Colon (tissue), 2 donors: ENCODE results near the gene AHI1.
"Not testable (repeated sequence)": the region's sequence is repeated elsewhere in the genome, so short reads cannot be mapped to it uniquely, and the experiment has no call there.

Experiments used
- FAIRE-seq: peaks from 2 replicates; lab custom pipeline; 2012; peaks lifted over from hg19 to GRCh38; lab: Jason Lieb, UNC
- donor health status: control.
- donor health status: control.

AHI1 gene

DNA sequence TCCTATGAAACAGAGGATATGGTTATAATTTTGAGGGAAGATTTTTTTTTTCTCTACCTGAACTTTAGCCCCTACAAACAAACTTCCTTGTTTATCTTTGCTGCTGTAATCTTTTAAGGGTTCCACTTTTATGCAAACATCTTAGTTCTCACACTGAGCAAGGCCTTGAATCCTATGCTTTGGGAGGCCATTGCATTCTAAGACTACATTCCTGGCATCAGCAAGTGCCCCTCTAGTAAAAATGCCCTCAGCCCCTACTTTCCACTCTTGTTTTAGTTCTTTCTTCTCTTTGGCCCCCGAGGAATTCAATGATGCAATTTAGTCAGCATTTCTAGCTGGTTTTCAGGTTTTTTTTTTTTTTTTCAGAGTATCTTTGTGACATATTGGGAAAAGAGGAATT lies 8.1 kb upstream of the AHI1 start:
- peak; percentile 18 for FAIRE-seq

DNA sequence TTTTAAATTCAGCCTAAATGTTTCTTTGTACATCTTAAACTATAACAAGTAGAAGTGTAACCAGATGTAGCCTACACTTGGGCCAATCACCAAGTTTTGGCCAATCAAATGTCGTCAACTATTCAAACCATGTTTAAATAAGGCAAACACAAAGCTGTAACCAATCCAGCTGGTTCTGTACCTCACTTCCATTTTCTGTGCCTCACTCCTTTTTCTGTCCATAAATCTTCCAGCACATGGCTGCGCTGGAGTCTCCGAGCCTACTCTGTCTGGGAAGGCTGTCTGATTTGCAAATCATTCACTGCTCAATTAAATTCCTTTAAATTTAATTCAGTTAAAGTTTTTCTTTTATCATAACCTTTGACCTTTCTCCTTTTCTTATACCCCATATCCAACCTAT lies 7.7 kb upstream of the AHI1 start:
- no peak for FAIRE-seq

GRCh38 chr6:135504734-135505133 lies 7.2 kb upstream of the AHI1 start:
- FAIRE-seq: no peak

DNA sequence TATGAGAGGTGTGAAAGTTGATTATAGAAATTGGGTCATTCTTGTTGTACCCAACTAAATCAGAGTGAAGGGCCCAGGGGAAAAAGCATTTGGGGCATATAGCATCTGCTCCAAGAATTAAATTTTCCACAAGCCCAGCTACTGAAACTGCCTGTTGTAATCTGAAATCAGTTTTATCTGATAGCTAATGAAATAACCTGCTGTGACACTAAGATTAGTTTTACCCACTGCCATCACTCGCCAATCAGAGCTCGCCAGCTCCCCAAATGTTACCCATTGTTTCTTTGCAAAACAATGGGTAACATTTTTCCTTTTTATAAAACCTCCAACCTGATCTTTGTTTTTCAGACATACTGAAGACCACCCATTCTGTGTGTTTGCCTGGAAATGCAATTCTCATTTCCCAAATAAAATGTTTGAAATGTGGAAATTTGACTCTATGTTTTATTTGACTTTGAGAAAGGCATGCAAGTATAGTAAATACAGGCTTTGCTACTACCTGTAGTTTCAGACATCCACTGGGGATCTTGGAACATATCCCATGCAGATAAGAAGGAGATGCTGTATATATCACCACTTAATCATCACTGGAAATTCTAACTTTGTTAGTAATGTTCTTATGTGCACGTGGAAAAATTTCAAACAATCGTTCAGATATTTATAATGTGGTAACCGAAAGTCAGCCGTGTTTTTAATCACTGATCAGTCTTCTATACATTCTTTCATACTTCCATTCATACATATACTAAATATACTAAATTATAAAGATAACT lies 6.3 kb upstream of the AHI1 start:
- FAIRE-seq: no peak

DNA sequence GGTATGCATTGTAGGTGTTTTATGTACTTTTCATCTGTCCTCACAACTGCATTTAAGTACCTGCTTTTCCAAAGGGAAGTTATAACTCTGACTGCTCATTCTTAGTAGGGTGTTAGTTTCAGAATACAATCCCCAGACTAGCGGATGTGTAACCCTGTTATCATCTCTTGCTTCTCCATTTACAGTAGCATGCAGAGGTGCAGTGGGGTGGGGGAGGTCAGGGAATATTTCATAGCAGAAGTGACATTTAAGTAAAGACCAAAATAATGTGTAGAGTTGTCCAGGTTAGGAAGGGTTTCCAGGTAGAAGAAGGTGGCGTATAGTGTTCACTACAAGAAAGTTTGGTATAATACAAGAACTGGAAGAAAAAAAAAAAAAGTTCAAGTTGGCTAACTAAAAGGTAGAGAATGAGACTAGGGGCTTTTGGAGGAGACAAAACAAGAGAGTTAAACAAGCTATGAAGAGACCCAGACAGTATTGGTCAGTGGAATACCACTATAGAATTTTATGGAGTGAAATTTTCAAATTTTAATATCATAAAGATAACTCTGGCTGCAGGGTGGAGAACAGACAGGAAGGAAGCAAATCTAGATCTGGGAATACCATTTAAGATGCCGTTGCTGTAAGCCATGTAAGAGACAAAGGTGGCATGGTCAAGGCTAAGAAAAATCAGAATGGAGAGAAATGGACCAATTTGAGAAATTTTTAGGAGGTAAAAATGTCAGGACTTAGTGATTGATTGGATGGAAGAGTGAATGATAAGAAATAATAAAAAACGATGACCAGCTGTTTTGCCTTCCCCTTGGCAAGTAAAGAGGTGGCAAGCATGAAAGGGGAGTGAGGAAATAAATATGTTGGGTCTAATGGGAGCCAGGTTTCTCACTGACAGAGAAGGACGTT lies 2.2 kb upstream of the AHI1 start:
- no peak for FAIRE-seq

- FAIRE-seq: no peak
These were observed 773 bp upstream of the AHI1 start for GRCh38 chr6:135498185-135498841.

- FAIRE-seq: no peak
These were observed 634 bp downstream of the AHI1 start for GRCh38 chr6:135496800-135497411.

- no peak for FAIRE-seq
These were observed 4.2 kb downstream of the AHI1 start for GRCh38 chr6:135493218-135493961.

GRCh38 chr6:135490381-135490780 lies 7.2 kb downstream of the AHI1 start:
- no peak for FAIRE-seq

- no peak for FAIRE-seq
These were observed 9.5 kb downstream of the AHI1 start for GRCh38 chr6:135488023-135488422.

DNA sequence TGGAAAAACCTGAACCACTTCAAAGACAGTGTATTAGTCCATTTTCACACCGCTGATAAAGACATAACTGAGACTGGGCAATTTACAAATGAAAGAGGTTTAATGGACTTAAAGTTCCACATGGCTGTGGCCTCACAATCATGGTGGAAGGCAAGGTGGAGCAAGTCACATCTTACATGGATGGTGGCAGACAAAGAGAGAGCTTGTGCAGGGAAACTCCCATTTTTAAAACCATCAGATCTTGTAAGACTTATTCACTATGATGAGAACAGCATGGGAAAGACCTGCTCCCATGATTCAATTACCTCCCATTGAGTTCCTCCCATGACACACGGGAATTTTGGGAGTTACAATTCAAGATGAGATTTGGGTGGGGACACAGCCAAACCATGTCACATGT lies 13.6 kb downstream of the AHI1 start:
- FAIRE-seq: not testable (repeated sequence)

DNA sequence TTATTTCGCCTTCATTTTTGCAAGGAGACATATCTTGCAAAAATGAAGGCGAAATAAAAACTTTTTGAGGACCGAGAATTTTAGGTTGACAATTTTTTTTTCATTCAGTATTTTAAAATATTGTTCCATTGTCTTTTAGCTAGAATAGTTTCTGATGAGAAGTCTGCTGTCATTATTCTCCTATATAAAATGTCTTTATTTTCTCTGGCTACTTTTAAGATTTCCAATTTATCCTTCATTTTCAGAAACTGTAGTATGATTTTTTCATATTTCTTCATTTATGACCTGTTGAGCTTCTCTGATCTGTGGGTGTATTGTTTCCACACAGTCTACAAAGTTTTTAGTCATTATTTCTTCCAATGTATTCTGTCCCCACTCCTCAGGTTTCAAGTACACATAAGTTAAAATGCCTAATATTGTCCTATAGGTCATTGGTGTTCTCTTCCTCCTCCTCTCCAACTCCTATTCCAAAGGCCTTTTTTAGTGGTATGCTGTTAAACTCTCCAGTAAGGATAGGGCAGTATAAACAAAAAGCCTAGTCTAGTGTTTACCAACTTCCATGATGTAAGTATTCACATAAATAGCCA lies 15.7 kb downstream of the AHI1 start:
- no peak for FAIRE-seq

- no peak for FAIRE-seq
These were observed 17.9 kb downstream of the AHI1 start for GRCh38 chr6:135479601-135480000.

GRCh38 chr6:135478626-135479025 lies 18.9 kb downstream of the AHI1 start:
- no peak for FAIRE-seq

DNA sequence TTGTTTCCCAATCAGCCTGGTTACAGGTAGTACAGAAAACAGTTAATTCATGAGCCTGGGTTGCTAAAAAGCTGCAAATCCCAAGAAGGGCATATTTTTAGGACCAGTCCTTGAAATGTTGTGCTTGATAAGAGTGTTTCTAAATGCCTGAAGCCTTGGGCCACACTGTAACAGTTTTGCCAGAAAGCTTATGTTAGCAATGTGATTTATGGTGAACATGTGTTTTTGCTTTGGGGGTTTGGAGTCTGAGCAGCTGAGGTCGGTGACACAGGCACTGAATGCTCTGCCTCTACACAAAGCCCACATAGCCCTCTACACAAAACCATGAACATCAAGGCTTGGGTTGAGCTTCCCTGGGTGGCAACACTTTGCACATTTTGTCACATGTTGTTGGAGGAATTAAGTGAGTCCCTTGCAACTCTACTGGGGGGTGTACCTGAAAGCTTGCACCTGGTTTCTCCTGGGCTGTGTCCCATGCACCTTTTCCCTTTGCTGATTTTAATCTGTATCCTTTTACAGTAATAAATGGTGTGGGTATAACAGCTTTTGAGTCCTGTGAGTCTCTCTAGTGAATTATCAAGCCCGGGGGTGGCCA lies 22.2 kb downstream of the AHI1 start:
- FAIRE-seq: no peak

DNA sequence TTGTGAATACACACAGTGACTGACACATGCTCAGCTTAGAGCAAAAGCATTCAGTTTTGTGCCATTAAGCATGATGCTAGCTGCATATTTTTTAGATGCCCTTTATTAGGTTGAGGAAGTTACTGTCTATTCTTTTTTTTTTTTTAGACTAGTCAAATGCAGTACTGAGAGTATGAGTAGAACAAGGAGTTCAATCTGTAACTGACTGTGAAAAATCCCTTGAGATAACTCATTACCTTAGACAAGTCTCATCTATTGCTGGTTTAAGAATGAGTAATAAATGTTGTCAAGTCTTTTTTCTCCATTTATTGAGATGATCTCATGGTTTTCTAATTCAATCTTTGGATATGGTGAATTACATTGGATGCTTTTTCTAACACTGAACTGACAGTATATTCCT lies 23.2 kb downstream of the AHI1 start:
- FAIRE-seq: no peak

- no peak for FAIRE-seq
These were observed 31.6 kb downstream of the AHI1 start for GRCh38 chr6:135465903-135466302.

- FAIRE-seq: no peak
These were observed 32.2 kb downstream of the AHI1 start for GRCh38 chr6:135465307-135465706.

GRCh38 chr6:135464634-135465033 lies 32.9 kb downstream of the AHI1 start:
- no peak for FAIRE-seq

- no peak for FAIRE-seq
These were observed 36.3 kb downstream of the AHI1 start for GRCh38 chr6:135461208-135461607.

DNA sequence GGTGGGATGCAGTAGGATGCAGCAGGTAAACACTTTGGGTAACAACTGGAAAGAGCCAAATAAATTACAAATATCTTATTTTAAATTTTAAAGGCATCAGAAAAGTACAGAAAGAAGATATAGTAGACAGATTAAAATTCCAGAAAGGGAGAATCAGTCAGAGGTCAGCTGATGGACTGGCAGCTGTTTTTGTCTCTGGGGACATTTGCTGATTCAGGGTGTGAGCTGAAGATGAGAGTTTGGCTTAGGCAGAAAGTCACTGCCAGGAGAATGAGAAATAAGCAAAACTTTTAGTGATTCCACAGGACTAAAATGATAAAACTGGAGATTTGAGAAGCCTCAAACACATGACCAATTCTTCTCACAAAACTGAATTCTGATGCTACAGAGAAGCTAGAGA lies 39.5 kb downstream of the AHI1 start:
- FAIRE-seq: no peak
